GM10266 (cell line): ENCODE results near the gene PTPN6.

Source experiments
- DNase-seq: peaks from one replicate; pipeline ENCODE4 v3.0.0; 2012; ENCODE audit errors: extremely low spot score
- TF ChIP-seq, protein P1 (sequence below): IDR thresholded peaks from 2 replicates; pipeline ENCODE4 v1.5.1; 2012; ENCODE audit warnings: mild to moderate bottlenecking, low read depth; ENCODE audit not compliant: control insufficient read depth, insufficient read depth; ENCODE audit errors: missing control alignments

PTPN6 gene

DNA sequence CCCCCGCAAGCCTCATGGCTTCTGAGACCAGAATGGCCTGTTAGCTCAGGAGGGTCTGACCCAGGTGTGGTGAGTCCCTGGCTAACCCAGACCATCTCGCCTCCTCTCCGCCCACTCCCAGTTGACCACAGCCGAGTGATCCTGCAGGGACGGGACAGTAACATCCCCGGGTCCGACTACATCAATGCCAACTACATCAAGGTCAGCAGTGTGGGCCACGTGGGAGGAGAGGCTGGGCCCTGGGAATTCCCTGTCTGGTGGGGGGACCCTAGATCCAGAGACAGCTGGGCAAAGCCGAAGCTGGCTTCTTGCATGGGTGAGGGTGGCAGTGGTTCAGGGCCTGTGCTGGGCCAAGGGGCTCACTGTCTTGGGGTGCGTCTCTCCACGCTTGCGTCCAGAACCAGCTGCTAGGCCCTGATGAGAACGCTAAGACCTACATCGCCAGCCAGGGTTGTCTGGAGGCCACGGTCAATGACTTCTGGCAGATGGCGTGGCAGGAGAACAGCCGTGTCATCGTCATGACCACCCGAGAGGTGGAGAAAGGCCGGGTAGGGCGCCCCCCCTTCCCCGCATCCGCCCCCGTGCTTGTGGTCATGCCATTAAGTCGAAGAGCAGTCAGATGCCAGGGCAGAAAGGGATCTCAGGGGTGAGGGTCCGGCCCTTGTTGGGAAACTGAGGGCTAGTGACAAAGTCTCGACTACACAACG is 5.0 kb downstream of the PTPN6 start:
- TF ChIP-seq, protein P1, sequence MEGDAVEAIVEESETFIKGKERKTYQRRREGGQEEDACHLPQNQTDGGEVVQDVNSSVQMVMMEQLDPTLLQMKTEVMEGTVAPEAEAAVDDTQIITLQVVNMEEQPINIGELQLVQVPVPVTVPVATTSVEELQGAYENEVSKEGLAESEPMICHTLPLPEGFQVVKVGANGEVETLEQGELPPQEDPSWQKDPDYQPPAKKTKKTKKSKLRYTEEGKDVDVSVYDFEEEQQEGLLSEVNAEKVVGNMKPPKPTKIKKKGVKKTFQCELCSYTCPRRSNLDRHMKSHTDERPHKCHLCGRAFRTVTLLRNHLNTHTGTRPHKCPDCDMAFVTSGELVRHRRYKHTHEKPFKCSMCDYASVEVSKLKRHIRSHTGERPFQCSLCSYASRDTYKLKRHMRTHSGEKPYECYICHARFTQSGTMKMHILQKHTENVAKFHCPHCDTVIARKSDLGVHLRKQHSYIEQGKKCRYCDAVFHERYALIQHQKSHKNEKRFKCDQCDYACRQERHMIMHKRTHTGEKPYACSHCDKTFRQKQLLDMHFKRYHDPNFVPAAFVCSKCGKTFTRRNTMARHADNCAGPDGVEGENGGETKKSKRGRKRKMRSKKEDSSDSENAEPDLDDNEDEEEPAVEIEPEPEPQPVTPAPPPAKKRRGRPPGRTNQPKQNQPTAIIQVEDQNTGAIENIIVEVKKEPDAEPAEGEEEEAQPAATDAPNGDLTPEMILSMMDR = no peak
- DNase-seq = no peak

DNA sequence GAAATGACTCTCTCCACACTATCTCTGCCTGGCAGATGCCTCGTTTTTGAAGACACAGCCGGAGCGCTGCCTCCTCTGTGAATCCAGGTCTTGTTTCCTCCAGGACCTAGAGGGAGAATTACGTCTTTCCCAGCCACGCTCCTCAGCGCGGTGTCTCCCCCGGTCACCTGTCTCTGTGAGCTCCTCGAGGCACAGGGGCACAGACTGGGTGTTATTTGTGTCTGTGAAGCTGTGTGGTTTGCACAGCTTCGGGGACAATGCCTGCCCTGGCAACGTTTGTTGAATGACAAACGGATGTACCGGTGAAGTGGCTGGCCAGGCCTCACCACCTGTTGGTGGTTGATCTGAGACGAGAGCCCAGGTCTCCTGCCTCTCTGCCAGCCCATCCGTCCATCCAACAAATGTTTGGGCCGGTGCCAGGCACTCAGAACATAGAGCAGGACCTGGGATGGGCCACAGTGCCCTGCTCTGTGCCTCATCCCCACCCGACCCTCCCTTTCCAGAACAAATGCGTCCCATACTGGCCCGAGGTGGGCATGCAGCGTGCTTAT is 6.1 kb downstream of the PTPN6 start:
- TF ChIP-seq, protein P1 = no peak
- DNase-seq = no peak

DNA sequence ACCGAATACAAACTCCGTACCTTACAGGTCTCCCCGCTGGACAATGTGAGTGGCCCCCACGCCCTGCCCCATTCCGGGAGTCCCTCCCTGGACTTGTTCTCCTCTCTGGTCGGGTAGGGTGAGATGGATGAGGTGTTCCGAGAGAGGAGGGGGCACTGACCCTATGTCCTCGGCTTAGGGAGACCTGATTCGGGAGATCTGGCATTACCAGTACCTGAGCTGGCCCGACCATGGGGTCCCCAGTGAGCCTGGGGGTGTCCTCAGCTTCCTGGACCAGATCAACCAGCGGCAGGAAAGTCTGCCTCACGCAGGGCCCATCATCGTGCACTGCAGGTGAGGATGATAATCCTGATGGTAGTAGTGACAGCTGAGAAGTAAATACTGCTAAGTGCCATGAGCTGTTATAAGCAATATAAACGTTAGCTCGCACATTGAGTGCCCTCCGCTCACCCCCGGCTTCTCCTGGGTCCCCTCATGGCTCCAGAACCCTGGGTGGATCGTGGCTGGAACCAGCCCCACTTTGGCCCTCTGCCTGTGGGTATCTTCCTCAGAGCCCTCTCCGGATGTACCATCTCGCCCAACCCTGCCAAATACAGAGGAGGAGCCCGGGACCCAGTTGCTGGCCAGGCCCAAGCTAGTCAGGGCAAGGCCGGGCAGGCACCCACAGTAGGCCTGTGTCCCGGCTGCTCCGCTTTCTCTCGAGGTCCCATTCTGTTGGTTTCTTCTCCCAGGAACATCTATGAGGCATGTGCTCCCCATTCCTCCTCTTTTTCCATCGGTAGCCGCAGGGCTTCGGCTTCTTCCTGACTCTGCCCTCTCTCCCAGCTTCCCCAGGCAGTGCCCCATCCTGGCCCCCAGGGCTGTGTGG is 6.8 kb downstream of the PTPN6 start:
- DNase-seq = no peak
- TF ChIP-seq, protein P1 = no peak

DNA sequence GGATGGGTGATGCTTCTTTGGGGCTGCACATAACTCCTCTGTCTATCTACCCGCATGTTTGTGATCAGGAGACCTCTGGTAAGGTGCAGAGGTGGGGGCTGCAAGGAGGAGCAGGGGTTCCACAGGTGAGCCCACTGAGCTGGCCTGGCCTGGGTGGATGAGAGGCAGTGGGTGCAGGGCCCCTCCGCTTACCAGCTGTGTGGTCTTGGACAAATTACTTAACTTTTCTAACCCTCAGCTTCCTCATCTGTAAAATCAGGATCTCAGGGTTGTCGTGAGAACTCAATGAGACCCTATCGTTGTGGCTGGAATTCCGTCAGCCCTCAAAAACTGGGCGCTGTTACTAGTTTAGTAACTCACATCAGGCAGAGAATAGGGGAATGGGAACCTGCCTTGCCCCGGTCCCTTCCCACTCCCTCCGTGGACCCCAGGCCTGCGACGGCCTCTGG is 7.5 kb downstream of the PTPN6 start:
- DNase-seq = no peak
- TF ChIP-seq, protein P1 = no peak

DNA sequence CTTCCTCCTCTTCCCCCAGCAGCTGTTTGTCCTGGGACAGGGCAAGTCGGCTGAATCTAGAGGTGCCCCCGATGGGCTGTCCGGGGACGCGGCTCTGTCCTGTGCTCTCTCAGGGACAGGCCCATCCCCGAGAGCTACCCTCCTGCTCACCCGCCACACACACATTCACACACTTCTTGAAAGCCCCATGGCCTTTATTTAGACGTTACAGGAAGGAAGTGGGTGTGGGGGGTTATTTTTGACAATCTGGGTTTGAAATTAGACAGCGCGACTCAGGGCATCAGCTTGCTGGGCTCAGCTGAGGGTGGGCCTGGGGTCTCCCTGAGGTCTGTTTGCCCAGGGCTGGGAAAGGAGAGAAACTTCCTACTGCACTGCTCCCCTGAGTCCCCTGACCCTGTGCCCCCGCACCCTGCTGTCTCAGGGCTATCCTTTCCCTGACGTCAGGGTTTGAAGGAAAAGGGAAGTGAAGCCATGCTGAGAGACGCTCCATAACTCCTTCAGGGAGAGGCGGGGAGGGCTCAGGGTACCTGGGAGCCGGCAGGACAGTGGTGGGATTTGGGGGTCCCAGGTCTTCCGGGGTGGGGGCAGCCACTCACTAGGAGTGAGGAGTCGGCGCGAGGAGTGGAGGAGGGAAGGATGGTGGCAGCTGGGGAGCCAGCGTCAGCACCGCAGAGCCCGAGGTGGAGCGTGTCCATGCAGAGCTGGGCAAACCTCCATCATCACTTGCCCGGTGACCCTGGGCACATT is 8.1 kb downstream of the PTPN6 start:
- DNase-seq = peak; percentile 77
- TF ChIP-seq, protein P1 = no peak

DNA sequence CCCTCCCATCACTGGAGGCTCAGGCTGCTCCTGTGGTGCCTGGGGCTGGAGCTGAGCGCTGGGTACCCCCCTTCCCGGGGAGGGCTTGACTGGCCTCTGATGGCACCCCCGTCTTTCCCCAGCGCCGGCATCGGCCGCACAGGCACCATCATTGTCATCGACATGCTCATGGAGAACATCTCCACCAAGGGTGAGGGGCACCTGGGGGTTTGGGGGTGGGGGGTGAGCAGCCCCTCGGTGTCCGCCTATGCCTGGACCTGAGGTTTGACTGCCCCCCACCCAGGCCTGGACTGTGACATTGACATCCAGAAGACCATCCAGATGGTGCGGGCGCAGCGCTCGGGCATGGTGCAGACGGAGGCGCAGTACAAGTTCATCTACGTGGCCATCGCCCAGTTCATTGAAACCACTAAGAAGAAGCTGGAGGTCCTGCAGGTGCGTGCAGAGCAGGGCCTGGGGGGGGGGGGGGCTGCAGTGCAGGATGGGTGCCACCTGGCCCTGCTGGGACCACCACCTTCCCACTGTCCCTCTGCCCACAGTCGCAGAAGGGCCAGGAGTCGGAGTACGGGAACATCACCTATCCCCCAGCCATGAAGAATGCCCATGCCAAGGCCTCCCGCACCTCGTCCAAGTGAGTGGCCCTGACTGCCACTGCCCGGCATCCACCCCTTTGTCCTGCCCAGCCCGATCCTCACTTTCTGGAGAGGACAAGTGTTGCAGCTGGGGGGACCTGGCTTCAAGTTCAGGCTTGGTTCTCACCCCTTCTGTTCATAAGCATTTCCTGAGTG is 8.8 kb downstream of the PTPN6 start:
- TF ChIP-seq, protein P1 = no peak
- no peak for DNase-seq
